Parathyroid adenoma (tissue), 2 donors: Measurements from ENCODE around the gene TAC3.
"Not testable (repeated sequence)": the region's sequence is repeated elsewhere in the genome, so short reads cannot be mapped to it uniquely, and the experiment has no call there.

Experiments used
- H2AFZ ChIP-seq: fragments of 300-600 bp; sonication (generic); one replicate; pipeline ENCODE4 v1.7.0; 2017; ENCODE audit warnings: antibody characterized with exemption, mild to moderate bottlenecking
- H3K27ac ChIP-seq: fragments of 300-600 bp; sonication (generic); one replicate; pipeline ENCODE4 v1.7.0; 2017
- H3K27me3 ChIP-seq: fragments of 300-600 bp; sonication (generic); one replicate; pipeline ENCODE4 v1.7.0; 2017; ENCODE audit warnings: low read length; ENCODE audit not compliant: control insufficient read depth, insufficient read depth
- H3K36me3 ChIP-seq: fragments of 300-600 bp; sonication (generic); one replicate; pipeline ENCODE4 v1.7.0; 2017; ENCODE audit warnings: low read length; ENCODE audit not compliant: control insufficient read depth, insufficient read depth
- H3K4me1 ChIP-seq: fragments of 300-600 bp; sonication (generic); one replicate; pipeline ENCODE4 v1.7.0; 2017; ENCODE audit warnings: control low read depth
- H3K4me2 ChIP-seq: fragments of 300-600 bp; sonication (generic); one replicate; pipeline ENCODE4 v1.7.0; 2017; ENCODE audit warnings: low read length
- H3K4me3 ChIP-seq: fragments of 300-600 bp; sonication (generic); one replicate; pipeline ENCODE4 v1.7.0; 2017; ENCODE audit warnings: low read depth, low read length
- H3K79me2 ChIP-seq: fragments of 300-600 bp; sonication (generic); one replicate; pipeline ENCODE4 v1.7.0; 2017; ENCODE audit warnings: control low read depth
- H3K9ac ChIP-seq: fragments of 300-600 bp; sonication (generic); one replicate; pipeline ENCODE4 v1.7.0; 2017; ENCODE audit warnings: mild to moderate bottlenecking
- H3K9me3 ChIP-seq: fragments of 300-600 bp; sonication (generic); one replicate; pipeline ENCODE4 v1.7.0; 2017; ENCODE audit warnings: low read length; ENCODE audit not compliant: control insufficient read depth
- CTCF ChIP-seq: fragments of 300-600 bp; sonication (generic); IDR thresholded peaks from one replicate; pipeline ENCODE4 v1.7.0; 2017; ENCODE audit warnings: antibody characterized with exemption, mild to moderate bottlenecking
- donor health status: primary hyperparathyroidism.

Gene TAC3

GRCh38 chr12:56988207-56988739, 28.1 kb downstream of the TAC3 start:
- Histone ChIP-seq H3K4me2 (no peak overlapping the region), H3K27me3 (no peaks in the 10 kb centered on the region), H3K9me3 (no peaks in the 10 kb centered on the region), H3K4me1 (peaks cover 7% of the 10 kb centered on the region), H2AFZ (no peak overlapping the region), H3K9ac (no peak overlapping the region), H3K4me3 (no peak overlapping the region), H3K27ac (no peak overlapping the region), H3K36me3 (no peaks in the 10 kb centered on the region), H3K79me2 (no peaks in the 10 kb centered on the region)
- no peak for TF ChIP-seq CTCF

DNA sequence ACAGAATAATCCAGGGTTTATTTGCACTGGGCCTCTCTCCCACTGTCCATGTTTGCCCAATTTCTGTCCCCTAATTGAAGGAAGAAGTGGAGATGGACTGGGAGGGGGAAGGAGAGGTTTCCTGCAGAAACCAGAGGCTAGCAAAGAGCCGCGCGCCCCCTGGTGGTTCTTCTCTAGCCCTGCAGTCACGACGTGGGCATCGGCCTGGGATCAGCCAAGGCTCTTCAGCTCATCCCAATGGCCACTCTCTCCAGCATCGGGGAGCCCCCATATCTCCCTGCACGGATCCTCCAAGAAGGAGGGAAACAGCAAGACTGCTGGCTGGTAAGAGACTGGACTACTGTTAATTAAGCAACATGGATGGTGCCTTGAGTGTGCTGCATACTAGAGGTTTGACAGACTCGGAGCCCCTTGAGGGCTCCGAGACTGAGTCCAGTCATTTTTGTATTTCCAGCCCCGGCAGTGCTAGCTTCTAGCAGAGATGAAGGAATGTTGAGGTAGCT, 28.7 kb downstream of the TAC3 start:
- H3K9me3 ChIP-seq = no peaks in the 10 kb centered on the region
- TF ChIP-seq CTCF = peak; percentile 97
- no peak overlapping the region for H3K27ac ChIP-seq
- no peak overlapping the region for H3K4me2 ChIP-seq
- H3K27me3 ChIP-seq = no peaks in the 10 kb centered on the region
- no peaks in the 10 kb centered on the region for H3K79me2 ChIP-seq
- peaks cover 7% of the 10 kb centered on the region for H3K4me1 ChIP-seq
- no peak overlapping the region for H3K9ac ChIP-seq
- H2AFZ ChIP-seq = peak overlapping the region; percentile 60
- H3K36me3 ChIP-seq = no peaks in the 10 kb centered on the region
- H3K4me3 ChIP-seq = no peak overlapping the region

DNA sequence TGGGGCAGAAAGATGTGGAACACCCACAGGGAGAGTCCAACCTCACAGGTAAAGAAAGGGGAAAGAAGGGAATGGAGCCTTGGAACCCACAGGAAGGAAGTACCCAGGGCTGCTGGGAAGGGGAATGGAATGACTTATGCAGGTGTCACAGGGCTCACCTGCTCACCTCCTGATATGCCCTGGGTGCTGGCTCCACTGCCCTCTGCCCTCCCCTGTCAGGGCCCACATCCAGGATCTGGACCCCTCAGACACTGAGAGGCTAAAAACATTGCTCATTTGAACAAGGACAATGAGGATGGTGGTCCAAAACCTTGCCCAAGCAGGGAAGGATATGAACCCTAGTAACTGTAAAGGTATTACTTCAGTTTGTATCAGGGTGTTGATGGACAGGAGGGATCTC, 29.3 kb downstream of the TAC3 start:
- Histone ChIP-seq H3K9ac (no peak overlapping the region), H3K27ac (no peak overlapping the region), H3K4me1 (peaks cover 7% of the 10 kb centered on the region)

DNA sequence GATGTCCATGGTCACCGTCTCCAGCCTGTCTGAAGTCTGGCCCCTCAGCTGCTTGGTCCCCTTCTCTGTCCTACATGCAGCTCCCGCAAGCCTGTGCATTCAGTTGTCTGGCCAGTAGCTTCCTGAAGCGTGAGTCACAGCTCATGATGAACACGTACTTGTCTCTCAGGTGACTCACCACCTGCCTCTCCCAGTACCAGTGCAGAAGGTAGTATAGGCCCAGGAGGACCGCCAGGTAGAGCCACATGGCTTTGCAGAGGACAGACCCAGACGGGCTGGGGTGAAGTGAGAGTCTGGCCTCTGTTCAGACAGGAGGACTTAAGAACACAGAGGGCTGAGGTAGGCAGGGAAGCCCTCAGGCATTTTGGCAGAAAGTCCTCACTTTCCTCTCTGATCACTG, 30.6 kb downstream of the TAC3 start:
- not testable (repeated sequence) for H3K27ac ChIP-seq

More for the DNA sequence above, 29.3 kb downstream of the TAC3 start:
- Histone ChIP-seq H3K4me2 (no peak overlapping the region), H3K9me3 (no peaks in the 10 kb centered on the region), H3K4me3 (no peak overlapping the region), H3K36me3 (no peaks in the 10 kb centered on the region), H2AFZ (peak overlapping the region; percentile 45), H3K79me2 (no peaks in the 10 kb centered on the region), H3K27me3 (no peaks in the 10 kb centered on the region)
- no peak for TF ChIP-seq CTCF

DNA sequence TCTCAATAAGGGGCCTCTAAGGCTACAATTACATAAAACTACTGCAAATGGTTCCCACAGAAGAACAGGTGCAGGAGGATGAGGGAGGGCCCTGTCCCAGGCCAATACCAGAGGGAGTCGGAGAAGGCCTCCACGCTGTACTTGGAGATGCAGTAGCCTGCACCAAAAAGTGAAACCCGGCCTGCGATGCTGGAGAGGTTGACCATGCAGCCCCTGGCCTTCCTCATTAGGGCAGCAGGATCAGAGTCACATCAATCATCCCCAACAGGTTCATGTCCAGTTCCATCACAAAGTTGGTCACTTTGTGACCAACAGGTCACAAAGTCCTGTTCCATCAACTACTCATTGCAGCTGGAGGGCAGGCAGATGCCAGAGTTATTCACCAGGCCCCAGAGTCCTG, 32.9 kb downstream of the TAC3 start:
- no peaks in the 10 kb centered on the region for H3K9me3 ChIP-seq
- no peak overlapping the region for H3K4me2 ChIP-seq
- no peak overlapping the region for H3K9ac ChIP-seq
- no peak overlapping the region for H3K27ac ChIP-seq
- peaks cover 3% of the 10 kb centered on the region for H3K4me1 ChIP-seq
- no peaks in the 10 kb centered on the region for H3K79me2 ChIP-seq
- no peak overlapping the region for H2AFZ ChIP-seq
- no peak overlapping the region for H3K4me3 ChIP-seq
- H3K36me3 ChIP-seq = no peaks in the 10 kb centered on the region
- no peaks in the 10 kb centered on the region for H3K27me3 ChIP-seq
- no peak for TF ChIP-seq CTCF

More for the DNA sequence above, 30.6 kb downstream of the TAC3 start:
- H3K4me3 ChIP-seq, H3K4me1 ChIP-seq, H3K4me2 ChIP-seq, H3K27me3 ChIP-seq, H3K9ac ChIP-seq, H3K9me3 ChIP-seq, H3K36me3 ChIP-seq, H3K79me2 ChIP-seq: not testable (repeated sequence)
- peak overlapping the region; percentile 48 for H2AFZ ChIP-seq

DNA sequence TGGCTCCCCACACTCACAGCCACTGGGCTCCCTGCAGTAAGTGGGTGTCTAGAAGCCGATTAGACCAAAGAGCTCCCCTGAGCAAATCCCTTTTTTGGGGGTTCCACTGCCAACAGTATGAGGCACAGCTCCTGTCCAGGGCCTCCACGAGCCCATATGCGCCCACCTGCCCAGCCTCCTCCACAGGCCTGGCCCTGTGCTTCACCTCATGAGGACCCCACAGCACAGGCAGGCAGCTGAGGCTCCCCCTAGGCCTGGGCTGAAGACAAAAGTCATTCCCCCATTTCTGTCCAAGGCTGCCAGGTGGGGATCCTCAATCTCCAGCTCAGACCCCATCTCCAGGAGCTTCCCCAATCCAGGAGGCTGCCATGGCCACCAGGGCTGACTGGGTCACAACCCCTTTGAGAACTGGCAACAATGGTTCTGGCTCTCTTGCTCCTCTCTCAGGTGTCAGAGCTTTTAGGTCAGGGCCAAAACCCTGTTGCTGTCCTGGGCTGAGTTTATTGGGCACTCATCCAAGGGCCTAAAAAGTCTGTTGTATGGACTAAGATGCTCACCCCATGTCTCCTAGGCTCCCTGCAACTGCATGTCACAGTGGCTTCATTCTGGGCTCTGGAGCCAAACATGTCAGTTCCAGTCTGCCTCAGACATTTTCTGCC, 33.6 kb downstream of the TAC3 start:
- H3K27ac ChIP-seq, H3K27me3 ChIP-seq, H3K4me3 ChIP-seq, H3K9ac ChIP-seq, H3K4me2 ChIP-seq, H2AFZ ChIP-seq, H3K79me2 ChIP-seq, H3K36me3 ChIP-seq, H3K9me3 ChIP-seq, H3K4me1 ChIP-seq: not testable (repeated sequence)
